Kidney (tissue), 14 donors: ENCODE measurements around the gene NSUN2. TPM values are rescaled to one million over a fixed set of nuclear protein-coding genes. Genes with fewer than 3 reads are reported as not detected.

Experiments
- DNase-seq, 5 donors: peaks; one replicate each; pipeline ENCODE4 v3.0.0-alpha.2; 2013 to 2020
- FAIRE-seq: peaks from 2 replicates; lab custom pipeline; 2012; peaks lifted over from hg19 to GRCh38; lab: Jason Lieb, UNC
- H3K27ac ChIP-seq, 2 donors: one replicate each; pipeline ENCODE4 v1.7.0; 2013; ENCODE audit warnings: low read depth in 2 of 2, low read length in 2 of 2, inconsistent platforms in 1 of 2
- H3K27me3 ChIP-seq: one replicate; pipeline ENCODE4 v1.7.1; 2013; ENCODE audit warnings: low read length, inconsistent platforms; ENCODE audit not compliant: control insufficient read depth, insufficient read depth
- H3K36me3 ChIP-seq, 3 donors: one replicate each; pipeline versions ENCODE4 v1.7.0 to v1.7.1; 2013; ENCODE audit warnings: low read length in 3 of 3, control low read depth in 1 of 3, inconsistent platforms in 1 of 3; ENCODE audit not compliant: insufficient read depth in 3 of 3, control insufficient read depth in 2 of 3
- H3K4me1 ChIP-seq, 3 donors: one replicate each; pipeline versions ENCODE4 v1.7.0 to v1.7.1; 2013; ENCODE audit warnings: low read length in 3 of 3, inconsistent platforms in 1 of 3, low read depth in 1 of 3; ENCODE audit not compliant: control insufficient read depth in 2 of 3, insufficient read depth in 2 of 3
- H3K4me3 ChIP-seq, 3 donors: one replicate each; pipeline versions ENCODE4 v1.7.0 to v1.8.1; 2013; ENCODE audit warnings: low read length in 3 of 3, control low read depth in 1 of 3, inconsistent platforms in 1 of 3
- H3K9ac ChIP-seq, 3 donors: one replicate each; pipeline versions ENCODE4 v1.7.0 to v1.7.1; 2013; ENCODE audit warnings: low read length in 3 of 3, control low read depth in 1 of 3, inconsistent platforms in 1 of 3
- H3K9me3 ChIP-seq, 3 donors: one replicate each; pipeline versions ENCODE4 v1.7.0 to v1.7.1; 2013; ENCODE audit warnings: low read length in 3 of 3, control low read depth in 1 of 3, inconsistent platforms in 1 of 3; ENCODE audit not compliant: control insufficient read depth in 2 of 3, insufficient read depth in 1 of 3
- intact Hi-C: fragments of 100-400 bp; cut with DNase I; formaldehyde crosslinking; loops from one replicate; pipeline ENCODE4 v1.11.1; 2022
- polyA plus RNA-seq: library from polyadenylated mRNA; stranded (reverse); fragments of 350-450 nt; fragmentation: Illumina TruSeq; extraction: RNeasy Lipid Tissue Mini Kit (QIAGEN cat#74804); gene quantifications from one replicate; pipeline ENCODE4 v1.2.3, GENCODE V29; 2014; ENCODE audit warnings: low read depth, low replicate concordance; ENCODE audit not compliant: insufficient read depth
- total RNA-seq: library from RNA; stranded (reverse); fragmentation: NEBNext Ultra II Directional; extraction: Animal tissue kit (Norgen Biotek cat#: 25700); gene quantifications from one replicate; pipeline ENCODE4 v1.2.1, GENCODE V29; 2021
- TF ChIP-seq, protein P1 (sequence below): IDR thresholded peaks from 3 replicates; pipeline ENCODE4 v1.5.1; 2012; ENCODE audit warnings: mild to moderate bottlenecking, moderate library complexity, borderline replicate concordance; ENCODE audit not compliant: insufficient read depth; ENCODE audit errors: extremely low read depth
- donor health status: control.
- donor health status: control.
- donor health status: control.
- donor health status: control.
- donor health status: control.
- donor health status: DM: yes; HTN: yes; CAD: no.
- donor health status: Normal renal cell carcinoma (clear cell type).

NSUN2 gene
- total and polyA plus RNA-seq, 2 donors from 2014 or later: 16.9 to 48.9 TPM

DNA sequence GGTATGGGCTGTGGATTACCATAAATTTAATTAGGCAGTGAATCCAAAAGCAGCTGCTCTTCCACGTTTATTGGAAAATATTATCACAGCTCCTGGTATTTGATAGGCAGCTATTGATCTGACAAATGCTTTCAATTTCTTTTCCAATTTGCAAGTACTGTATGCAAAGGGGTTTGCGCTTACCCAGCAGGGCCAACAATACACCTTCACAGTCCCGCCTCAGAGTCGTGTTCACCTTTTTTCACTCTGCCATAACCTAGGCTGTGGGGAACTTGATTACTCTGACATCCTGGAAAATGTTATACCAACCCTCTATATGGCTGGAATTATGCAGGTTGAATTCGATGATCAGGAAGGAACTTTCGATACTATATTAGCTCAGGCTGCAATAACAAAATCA is 48.1 kb upstream of the NSUN2 start:
- TF ChIP-seq, protein P1, sequence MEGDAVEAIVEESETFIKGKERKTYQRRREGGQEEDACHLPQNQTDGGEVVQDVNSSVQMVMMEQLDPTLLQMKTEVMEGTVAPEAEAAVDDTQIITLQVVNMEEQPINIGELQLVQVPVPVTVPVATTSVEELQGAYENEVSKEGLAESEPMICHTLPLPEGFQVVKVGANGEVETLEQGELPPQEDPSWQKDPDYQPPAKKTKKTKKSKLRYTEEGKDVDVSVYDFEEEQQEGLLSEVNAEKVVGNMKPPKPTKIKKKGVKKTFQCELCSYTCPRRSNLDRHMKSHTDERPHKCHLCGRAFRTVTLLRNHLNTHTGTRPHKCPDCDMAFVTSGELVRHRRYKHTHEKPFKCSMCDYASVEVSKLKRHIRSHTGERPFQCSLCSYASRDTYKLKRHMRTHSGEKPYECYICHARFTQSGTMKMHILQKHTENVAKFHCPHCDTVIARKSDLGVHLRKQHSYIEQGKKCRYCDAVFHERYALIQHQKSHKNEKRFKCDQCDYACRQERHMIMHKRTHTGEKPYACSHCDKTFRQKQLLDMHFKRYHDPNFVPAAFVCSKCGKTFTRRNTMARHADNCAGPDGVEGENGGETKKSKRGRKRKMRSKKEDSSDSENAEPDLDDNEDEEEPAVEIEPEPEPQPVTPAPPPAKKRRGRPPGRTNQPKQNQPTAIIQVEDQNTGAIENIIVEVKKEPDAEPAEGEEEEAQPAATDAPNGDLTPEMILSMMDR: no peak
- Histone ChIP-seq H3K4me3 (no peak overlapping the region), H3K4me1 (no peaks in the 10 kb centered on the region), H3K9me3 (no peaks in the 10 kb centered on the region), H3K27me3 (no peaks in the 10 kb centered on the region), H3K27ac (no peak overlapping the region), H3K36me3 (no peaks in the 10 kb centered on the region), H3K9ac (no peak overlapping the region)
- intact Hi-C loops: no loop called here
- FAIRE-seq (no peak), DNase-seq (no peak)

DNA sequence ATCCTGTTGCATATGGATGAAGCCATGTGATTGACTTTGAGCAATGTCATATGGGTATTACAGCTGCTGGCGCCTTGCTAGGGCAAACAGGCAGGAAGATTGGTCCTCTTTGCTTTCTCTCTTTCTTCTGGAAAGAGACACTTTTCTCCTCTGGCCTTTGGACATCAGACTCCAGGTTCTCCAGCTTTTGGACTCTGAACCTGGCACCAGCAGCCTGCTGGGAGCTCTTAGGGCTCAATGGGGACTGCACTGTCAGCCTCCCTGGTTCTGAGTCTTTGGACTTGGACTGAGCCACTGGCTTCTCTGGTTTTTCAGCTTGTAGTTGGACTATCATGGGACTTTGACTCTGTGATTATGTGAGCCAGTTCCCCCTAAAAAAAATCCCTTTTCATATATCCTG is 45.5 kb upstream of the NSUN2 start:
- FAIRE-seq: no peak
- intact Hi-C loops: no loop called here
- Histone ChIP-seq H3K4me1 (no peaks in the 10 kb centered on the region), H3K4me3 (no peak overlapping the region), H3K27ac (no peak overlapping the region), H3K9ac (no peak overlapping the region), H3K27me3 (no peaks in the 10 kb centered on the region), H3K36me3 (peaks cover 0 to 2% (median 0%) of the 10 kb centered on the region in 3 donors), H3K9me3 (peaks cover 0 to 2% (median 0%) of the 10 kb centered on the region in 3 donors)
- DNase-seq: no peak
- TF ChIP-seq, protein P1: no peak

DNA sequence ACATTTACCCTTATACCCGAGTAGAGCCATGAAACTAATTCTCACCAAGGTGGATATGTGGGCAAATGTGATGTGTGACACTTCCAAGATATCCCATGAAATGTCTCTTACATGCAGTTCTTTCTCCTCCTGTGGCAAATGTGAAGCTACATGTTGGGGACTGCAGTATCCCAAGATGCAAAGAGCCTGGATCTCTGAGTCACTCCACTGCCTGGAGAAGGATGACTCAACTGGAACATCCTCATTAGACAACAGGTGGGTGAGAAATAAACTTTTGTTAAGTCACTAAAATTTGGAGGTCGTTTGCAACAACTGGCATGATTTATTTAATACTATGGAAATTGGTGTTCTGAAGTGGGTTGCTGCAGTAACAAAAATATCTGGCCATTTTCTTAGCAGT is 43.9 kb upstream of the NSUN2 start:
- H3K9ac ChIP-seq: no peak overlapping the region
- TF ChIP-seq, protein P1: no peak
- no peak for FAIRE-seq
- H3K27me3 ChIP-seq: no peaks in the 10 kb centered on the region
- DNase-seq: no peak
- peaks cover 0 to 8% (median 3%) of the 10 kb centered on the region in 3 donors for H3K9me3 ChIP-seq
- peaks cover 0 to 5% (median 0%) of the 10 kb centered on the region in 3 donors for H3K36me3 ChIP-seq
- no peak overlapping the region for H3K27ac ChIP-seq
- H3K4me1 ChIP-seq: no peaks in the 10 kb centered on the region
- H3K4me3 ChIP-seq: no peak overlapping the region
- intact Hi-C loops: no loop called here
